ENCODE data around the gene TMPRSS2. TPM values are rescaled to one million over a fixed set of nuclear protein-coding genes. Genes with fewer than 3 reads are reported as not detected.

Gene TMPRSS2
- total and polyA plus RNA-seq, 2 of the 13 experiments (the other 11 are each of a cell fraction or from before 2014, with no cell fraction given): 1.7 to 1.8 TPM

GRCh38 chr21:41465176-41465781 lies 42.7 kb downstream of the TMPRSS2 start:
- Histone ChIP-seq H3K4me3 (replicated peaks in 1 of 3; ENCODE audit: insufficient read depth in 1 of 3, low read depth in 2 of 3, low read length in 3 of 3) (no peak overlapping the region), H3K36me3 (replicated peaks in 1 of 2; ENCODE audit: control insufficient read depth in 1 of 2, insufficient read depth in 2 of 2, low read length in 2 of 2) (no peaks in the 10 kb centered on the region), H3K27ac (ENCODE audit: extremely low read length, insufficient read depth, low read length) (no peak overlapping the region), H3K9ac (ENCODE audit: insufficient read depth, low read depth, low read length) (no peak overlapping the region), H2AFZ (ENCODE audit: low read length) (no peak overlapping the region), H4K20me1 (ENCODE audit: insufficient read depth, low read length) (no peaks in the 10 kb centered on the region), H3K27me3 (ENCODE audit: control insufficient read depth in 1 of 2, insufficient read depth in 2 of 2, low read length in 2 of 2) (no peaks in the 10 kb centered on the region), H3K79me2 (ENCODE audit: insufficient read depth, low read length) (no peaks in the 10 kb centered on the region), H3K9me3 (ENCODE audit: low read length) (peaks cover 9% of the 10 kb centered on the region; the same call in 1 of the 2 replicates), H3K4me2 (ENCODE audit: low read depth, low read length) (no peak overlapping the region), H3K4me1 (ENCODE audit: insufficient read depth, low read length) (peaks cover 15% of the 10 kb centered on the region)
- ChIA-PET POLR2A (no interaction called here), CTCF (ENCODE audit: low intra/inter-chr PET ratio, low total read pairs) (no interaction called here)
- TF ChIP-seq ZNF660 (CRISPR knock-in tag; IDR thresholded peaks at IDR 0.05; ENCODE audit: borderline replicate concordance, low read depth) (no peak), CEBPG (CRISPR knock-in tag; IDR thresholded peaks at IDR 0.05) (no peak), AHDC1 (CRISPR knock-in tag; IDR thresholded peaks at IDR 0.05; ENCODE audit: borderline replicate concordance) (no peak), IRX3 (CRISPR knock-in tag; IDR thresholded peaks at IDR 0.05; ENCODE audit: borderline replicate concordance, low read depth) (no peak), ISL2 (CRISPR knock-in tag; IDR thresholded peaks at IDR 0.05) (no peak), EZH2 (conservative IDR thresholded peaks at IDR 0.05; ENCODE audit: low read depth, low read length) (no peak), LCORL (IDR thresholded peaks at IDR 0.05) (peak; percentile 71; the same call in 1 of the 2 replicates), LCORL (CRISPR knock-in tag; IDR thresholded peaks at IDR 0.05) (no peak), ZNF205 (CRISPR knock-in tag; IDR thresholded peaks at IDR 0.05) (no peak)
- no TSS peak for BruUV-seq (replicated peaks)
- intact Hi-C loops (cut with micrococcal nuclease; ENCODE audit: unreplicated experiment) (no loop called here), in situ Hi-C loops (cut with HindIII; ENCODE audit: extremely low pct_ligation_motif_present, low pct_unique_long_range_greater_than_20kb) (no loop called here)
- ATAC-seq: no peak
- no peak for FAIRE-seq
- DNase-seq (ENCODE audit: low spot score): no peak
- WGBS (ENCODE audit: low lambda C conversion rate): 94% methylated on average over 2 of the region's 4 CpGs

Data from HepG2 (cell line).